Measurements from ENCODE around the gene ZNF337. TPM values are rescaled to one million over a fixed set of nuclear protein-coding genes. Genes with fewer than 3 reads are reported as not detected.

Gene ZNF337
- total RNA-seq, result 10 to 100 TPM in 1 of 4 donors, 1 to 10 TPM in 3; 5.5 to 18.9 (median 6.8) TPM

- Histone ChIP-seq H3K4me3 (peak within 1 kb of the TSS; percentile 67 to 100 (median 96)), H3K9me3 (peaks cover 0 to 18% (median 0%) of the 10 kb centered on the region in 3 donors), H3K27me3 (no peaks in the 10 kb centered on the region), H3K4me1 (peaks cover 9 to 28% (median 11%) of the 10 kb centered on the region in 3 donors), H3K27ac (peak within 1 kb of the TSS; percentile 92 to 96 (median 94)), H3K36me3 (peaks cover 0 to 9% (median 0%) of the 10 kb centered on the region in 3 donors)
- peak; percentile 64 for DNase-seq
- intact Hi-C loops (cut with DNase I), result no loop called here
- 0 to 1% methylated on average over 9 to 18 of the region's 82 CpGs for WGBS, 2 donors
- TF ChIP-seq POLR2A (IDR thresholded peaks at IDR 0.05), result peak in 2 of 4 donors; percentile 64 to 83
- peak in 4 of 6 experiments; percentile 4 to 39 (median 20) for TF ChIP-seq CTCF (IDR thresholded peaks at IDR 0.05)
These were observed at the start of gene ZNF337 for GRCh38 chr20:25696371-25697131. Gene ZNF337 (minus strand): TSS chr20:25696853. CDS start chr20:25686417, 10,436 bp downstream.

GRCh38 chr20:25745738-25746137, 49.1 kb upstream of the ZNF337 start:
- H3K27me3 ChIP-seq, result no peaks in the 10 kb centered on the region
- H3K4me1 ChIP-seq, result peaks cover 0 to 5% (median 0%) of the 10 kb centered on the region in 3 donors
- no peak overlapping the region for H3K4me3 ChIP-seq
- H3K27ac ChIP-seq, result no peak overlapping the region
- 100% methylated on average over 1 of the region's 1 CpG; no CpG with 5 or more reads in 1 of the 2 donors for WGBS, 2 donors
- no peaks in the 10 kb centered on the region for H3K36me3 ChIP-seq
- DNase-seq, result no peak
- intact Hi-C loops (cut with DNase I), result no loop called here
- H3K9me3 ChIP-seq, result no peaks in the 10 kb centered on the region
- TF ChIP-seq POLR2A (IDR thresholded peaks at IDR 0.05) (no peak), CTCF (IDR thresholded peaks at IDR 0.05) (no peak)

- no peak for DNase-seq
- H3K9me3 ChIP-seq, result no peaks in the 10 kb centered on the region
- H3K27ac ChIP-seq, result no peak overlapping the region
- H3K4me1 ChIP-seq, result no peaks in the 10 kb centered on the region
- WGBS, 2 donors, result 66 to 74% methylated on average over 2 of the region's 4 CpGs
- intact Hi-C loops (cut with DNase I), result no loop called here
- H3K36me3 ChIP-seq, result no peaks in the 10 kb centered on the region
- no peak for TF ChIP-seq POLR2A (IDR thresholded peaks at IDR 0.05)
- no peak for TF ChIP-seq CTCF (IDR thresholded peaks at IDR 0.05)
- no peak overlapping the region for H3K4me3 ChIP-seq
- no peaks in the 10 kb centered on the region for H3K27me3 ChIP-seq
These were observed 48.4 kb upstream of the ZNF337 start for GRCh38 chr20:25745100-25745499.

- TF ChIP-seq CTCF (IDR thresholded peaks at IDR 0.05) (no peak), POLR2A (IDR thresholded peaks at IDR 0.05) (no peak)
- no peaks in the 10 kb centered on the region for H3K4me1 ChIP-seq
- WGBS, 2 donors, result 93 to 100% methylated on average over 2 of the region's 2 CpGs
- H3K4me3 ChIP-seq, result no peak overlapping the region
- DNase-seq, result no peak
- H3K27ac ChIP-seq, result no peak overlapping the region
- H3K27me3 ChIP-seq, result no peaks in the 10 kb centered on the region
- H3K36me3 ChIP-seq, result no peaks in the 10 kb centered on the region
- H3K9me3 ChIP-seq, result no peaks in the 10 kb centered on the region
- intact Hi-C loops (cut with DNase I), result no loop called here
These were observed 47.6 kb upstream of the ZNF337 start for GRCh38 chr20:25744261-25744660.

GRCh38 chr20:25741088-25741487, 44.4 kb upstream of the ZNF337 start:
- H3K4me3 ChIP-seq, result no peak overlapping the region
- no peaks in the 10 kb centered on the region for H3K4me1 ChIP-seq
- H3K9me3 ChIP-seq, result no peaks in the 10 kb centered on the region
- no peaks in the 10 kb centered on the region for H3K27me3 ChIP-seq
- H3K36me3 ChIP-seq, result no peaks in the 10 kb centered on the region
- no peak for DNase-seq
- intact Hi-C loops (cut with DNase I), result no loop called here
- no peak overlapping the region for H3K27ac ChIP-seq
- TF ChIP-seq CTCF (IDR thresholded peaks at IDR 0.05) (no peak), POLR2A (IDR thresholded peaks at IDR 0.05) (no peak)
